Measurements from ENCODE around the gene PANK2.
"Not testable (repeated sequence)": the region's sequence is repeated elsewhere in the genome, so short reads cannot be mapped to it uniquely, and the experiment has no call there.

The PANK2 gene

GRCh38 chr20:3927486-3928291 lies 38.5 kb downstream of the PANK2 start:
- peak; percentile 47 for DNase-seq (ENCODE audit: low spot score)

- no peak for DNase-seq (ENCODE audit: low spot score)
Observed at GRCh38 chr20:3929713-3930060, 40.5 kb downstream of the PANK2 start.

- DNase-seq (ENCODE audit: low spot score): no peak
Observed at GRCh38 chr20:3930265-3931206, 41.3 kb downstream of the PANK2 start.

- no peak for DNase-seq (ENCODE audit: low spot score)
Observed at GRCh38 chr20:3931664-3932063, 42.5 kb downstream of the PANK2 start.

- DNase-seq (ENCODE audit: low spot score): no peak
Observed at GRCh38 chr20:3932277-3932676, 43.1 kb downstream of the PANK2 start.

GRCh38 chr20:3932681-3933080 lies 43.5 kb downstream of the PANK2 start:
- DNase-seq (ENCODE audit: low spot score): no peak

- DNase-seq (ENCODE audit: low spot score): no peak
Observed at GRCh38 chr20:3933218-3933617, 44.0 kb downstream of the PANK2 start.

GRCh38 chr20:3934624-3935023 lies 45.4 kb downstream of the PANK2 start:
- DNase-seq (ENCODE audit: low spot score): no peak

- no peak for DNase-seq (ENCODE audit: low spot score)
Observed at GRCh38 chr20:3935295-3935955, 46.2 kb downstream of the PANK2 start.

GRCh38 chr20:3935956-3936340 lies 46.8 kb downstream of the PANK2 start:
- no peak for DNase-seq (ENCODE audit: low spot score)

GRCh38 chr20:3937618-3938017 lies 48.4 kb downstream of the PANK2 start:
- no peak for DNase-seq (ENCODE audit: low spot score)

GRCh38 chr20:3940905-3941304 lies 51.7 kb downstream of the PANK2 start:
- no peak for DNase-seq (ENCODE audit: low spot score)

- DNase-seq (ENCODE audit: low spot score): not testable (repeated sequence)
Observed at GRCh38 chr20:3946666-3947065, 57.5 kb downstream of the PANK2 start.

- no peak for DNase-seq (ENCODE audit: low spot score)
Observed at GRCh38 chr20:3964719-3965118, 75.5 kb downstream of the PANK2 start.

- no peak for DNase-seq (ENCODE audit: low spot score)
Observed at GRCh38 chr20:3966571-3966970, 77.4 kb downstream of the PANK2 start.

GRCh38 chr20:3970016-3970415 lies 80.8 kb downstream of the PANK2 start:
- no peak for DNase-seq (ENCODE audit: low spot score)

- no peak for DNase-seq (ENCODE audit: low spot score)
Observed at GRCh38 chr20:3971145-3971544, 82.0 kb downstream of the PANK2 start.

- no peak for DNase-seq (ENCODE audit: low spot score)
Observed at GRCh38 chr20:3972161-3972560, 83.0 kb downstream of the PANK2 start.

- not testable (repeated sequence) for DNase-seq (ENCODE audit: low spot score)
Observed at GRCh38 chr20:3972631-3973030, 83.4 kb downstream of the PANK2 start.

- DNase-seq (ENCODE audit: low spot score): no peak
Observed at GRCh38 chr20:3973705-3974104, 84.5 kb downstream of the PANK2 start.

GRCh38 chr20:3976511-3976910 lies 87.3 kb downstream of the PANK2 start:
- no peak for DNase-seq (ENCODE audit: low spot score)
